ENCODE measurements around the gene PLXDC1. TPM values are rescaled to one million over a fixed set of nuclear protein-coding genes. Genes with fewer than 3 reads are reported as not detected.

PLXDC1 gene
- total RNA-seq (2014; rRNA removed; shearing (Covaris generic)) (0.28 and 0.39 TPM in 2 replicates), polyA plus RNA-seq (2016; fragmentation: Nextera tagmentation; extraction: Ambion mirVana) (0.75 and 0.91 TPM in 2 replicates)
- long read RNA-seq, partial matches to known transcripts, result 0 of 1 reads
- long read RNA-seq, other reads (novel, unspliced or antisense), result 1 of 1 reads

DNA sequence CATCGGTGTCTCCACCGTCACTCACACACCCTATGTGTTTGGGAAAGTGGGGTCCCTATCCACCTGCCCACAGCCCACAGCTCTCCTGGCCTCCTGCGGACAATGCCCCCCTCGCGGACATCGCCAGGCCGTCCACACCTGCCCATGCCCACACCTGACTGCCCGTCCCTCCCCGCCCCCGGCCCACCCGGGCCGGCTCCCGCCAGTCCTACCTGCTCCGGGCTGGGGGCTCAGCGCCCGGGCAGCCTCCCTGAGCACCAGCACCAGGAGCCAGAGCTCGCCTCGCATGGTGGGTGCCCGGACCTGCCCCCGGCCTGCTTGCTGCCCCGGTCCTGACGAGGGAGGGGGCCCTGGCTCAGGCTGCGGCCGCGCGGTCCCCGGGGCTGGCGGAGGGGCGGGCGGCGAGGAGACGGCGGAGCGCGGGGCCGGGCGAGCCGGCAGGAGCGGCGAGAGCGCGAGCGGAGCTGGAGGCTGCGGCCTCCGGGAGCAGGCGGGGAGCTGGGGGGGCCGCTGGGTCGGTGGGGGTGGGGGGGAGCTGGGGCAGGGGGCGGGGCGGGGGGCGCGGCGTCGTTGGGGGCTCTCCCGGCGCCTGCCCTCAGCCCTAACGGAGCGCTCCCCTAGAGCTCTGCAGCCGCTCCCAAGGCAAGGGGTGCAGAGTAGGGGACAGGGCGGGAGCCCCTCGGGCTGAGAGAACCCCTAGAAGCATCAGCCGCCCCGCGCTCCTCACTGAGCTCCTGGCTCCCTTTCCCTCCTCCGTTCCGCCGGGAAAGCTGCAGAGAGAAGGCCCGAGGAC lies at the start of gene PLXDC1:
PLXDC1 (minus strand) TSS at position 488 of the 793 bp plus-strand sequence; CDS start at position 288, 200 bp downstream.
- Mint-ChIP-seq H3K36me3 (ENCODE audit: low read depth) (peaks cover 9% of the 10 kb centered on the region), H3K4me1 (peaks cover 14% of the 10 kb centered on the region), H3K9me3 (peaks cover 13% of the 10 kb centered on the region), H3K27me3 (ENCODE audit: insufficient read depth, low read depth, poor library complexity) (peaks cover 57% of the 10 kb centered on the region), H3K27ac (no peak within 1 kb of the TSS), H3K4me3 (peak within 1 kb of the TSS; percentile 97)
- H3K4me2 ChIP-seq, result peak within 1 kb of the TSS; percentile 84
- TF ChIP-seq ZNF462 (CRISPR knock-in tag; IDR thresholded peaks at IDR 0.05) (no peak), ZNF114 (CRISPR knock-in tag; IDR thresholded peaks at IDR 0.05) (no peak), STAT1 (IDR thresholded peaks at IDR 0.05; ENCODE audit: unreplicated experiment) (no peak), CREB1 (CRISPR knock-in tag; IDR thresholded peaks at IDR 0.05; ENCODE audit: low read depth) (no peak), NANOG (IDR thresholded peaks at IDR 0.05; ENCODE audit: borderline replicate concordance) (no peak), ZNF331 (CRISPR knock-in tag; IDR thresholded peaks at IDR 0.05; ENCODE audit: low read depth) (no peak), POLR2AphosphoS5 (IDR thresholded peaks at IDR 0.05; ENCODE audit: low read depth) (no peak), EZH2 (IDR thresholded peaks at IDR 0.05; ENCODE audit: low read depth, unreplicated experiment) (no peak), ETS1 (IDR thresholded peaks at IDR 0.05) (no peak)
- peaks cover 36% of the 10 kb centered on the region for H3K27me3 ChIP-seq (ENCODE audit: insufficient read depth)
- peaks cover 3% of the 10 kb centered on the region; the same call in 1 of the 2 replicates for H3K4me1 ChIP-seq (ENCODE audit: insufficient read depth)
- H3K36me3 ChIP-seq (ENCODE audit: insufficient read depth), result no peaks in the 10 kb centered on the region
- H2AFZ ChIP-seq, result peak within 1 kb of the TSS; percentile 92
- no peak within 1 kb of the TSS for H3K27ac ChIP-seq (ENCODE audit: low read depth)
- H3K79me2 ChIP-seq (replicated peaks; ENCODE audit: insufficient read depth), result no peaks in the 10 kb centered on the region
- H3K9me2 ChIP-seq (ENCODE audit: insufficient read depth), result no peaks in the 10 kb centered on the region
- H3F3A ChIP-seq (replicated peaks; ENCODE audit: low read depth), result no peaks in the 10 kb centered on the region
- ATAC-seq (peak; percentile 8), DNase-seq (ENCODE audit: low spot score) (no peak)
- peak within 1 kb of the TSS; percentile 90 for H3K4me3 ChIP-seq
- H4K20me1 ChIP-seq (replicated peaks; ENCODE audit: insufficient read depth), result no peaks in the 10 kb centered on the region
